GM12878 (cell line): ENCODE measurements around the gene OGFR.

Source experiments
- BHLHE40 ChIP-seq, 2 experiments: fragments of 450-650 bp in 1 of 2; IDR thresholded peaks; 2 replicates each; pipeline ENCODE4 v1.6.1; 2011 to 2017; ENCODE audit warnings: low read depth in 2 of 2, borderline replicate concordance in 1 of 2, improper control_type of control experiment in 1 of 2, low read length in 1 of 2, mild to moderate bottlenecking in 1 of 2
- CTCF ChIP-seq, 3 experiments: IDR thresholded peaks in 2 of 3; conservative IDR thresholded peaks in 1 of 3; 2 replicates each; pipeline ENCODE4 v1.5.1; 2011; ENCODE audit warnings: low read depth in 3 of 3, low read length in 3 of 3, mild to moderate bottlenecking in 3 of 3, control low read depth in 2 of 3, moderate library complexity in 2 of 3, inconsistent platforms in 1 of 3, mixed read lengths in 1 of 3; ENCODE audit not compliant: control insufficient read depth in 2 of 3, insufficient read depth in 1 of 3; ENCODE audit errors: extremely low read depth in 1 of 3
- FOXM1 ChIP-seq: IDR thresholded peaks from 2 replicates; pipeline ENCODE4 v1.6.1; 2012; ENCODE audit warnings: low read depth, mild to moderate bottlenecking, inconsistent platforms, low read length, moderate library complexity
- POLR2A ChIP-seq: IDR thresholded peaks from 2 replicates; pipeline ENCODE4 v1.6.1; 2011; ENCODE audit warnings: low read depth, mild to moderate bottlenecking, low read length
- REST ChIP-seq: IDR thresholded peaks from 2 replicates; pipeline ENCODE4 v1.6.1; 2012; ENCODE audit warnings: mild to moderate bottlenecking, low read depth, low read length
- SRF ChIP-seq, 2 experiments: IDR thresholded peaks; 2 replicates each; pipeline ENCODE4 v1.6.1; 2011; ENCODE audit warnings: low read depth in 2 of 2, low read length in 2 of 2, mild to moderate bottlenecking in 1 of 2, moderate library complexity in 1 of 2
- TARDBP ChIP-seq: IDR thresholded peaks from 2 replicates; pipeline ENCODE4 v1.6.1; 2016; ENCODE audit warnings: borderline replicate concordance

GRCh38 chr20:62844182-62844581 lies 39.5 kb downstream of the OGFR start:
- TF ChIP-seq POLR2A: no peak
- no peak for TF ChIP-seq REST
- no peak for TF ChIP-seq FOXM1
- TF ChIP-seq SRF (IDR thresholded peaks at IDR 0.05; ENCODE audit: low read depth in 2 of 2, low read length in 2 of 2): no peak
- TF ChIP-seq CTCF (IDR thresholded peaks at IDR 0.05 in 2 of 3, conservative IDR thresholded peaks at IDR 0.05 in 1 of 3; ENCODE audit: control insufficient read depth in 2 of 3, extremely low read depth in 1 of 3, insufficient read depth in 1 of 3, low read depth in 3 of 3, low read length in 3 of 3): no peak
- no peak for TF ChIP-seq TARDBP
- TF ChIP-seq BHLHE40 (IDR thresholded peaks at IDR 0.05; ENCODE audit: borderline replicate concordance in 1 of 2, low read depth in 2 of 2, low read length in 1 of 2): no peak
